HEK293 (cell line): ENCODE results near the gene OPRM1.

Experiments used
- CTCF ChIA-PET: fragments of 350-600 bp; formaldehyde crosslinking; extraction: SDS; loops from one replicate; lab custom pipeline; 2021; ENCODE audit warnings: antibody characterized with exemption; lab: Yijun Ruan, JAX
- POLR2A ChIA-PET: fragments of 300-600 bp; formaldehyde crosslinking; extraction: SDS; loops from one replicate; lab custom pipeline; 2020; ENCODE audit warnings: antibody characterized with exemption, inconsistent platforms; lab: Yijun Ruan, JAX
- H3K27ac ChIP-seq: fragments of 200-500 bp; sonication (Bioruptor generic); 2 replicates; pipeline ENCODE4 v1.5.1; 2014; ENCODE audit warnings: low read depth, low read length, control low read depth, inconsistent platforms; ENCODE audit errors: extremely low read depth
- H3K36me3 ChIP-seq, 2 experiments: fragments of 200-500 bp in 1 of 2; sonication (Bioruptor generic) in 1 of 2; 1 replicate in 1 of 2; 2 replicates in 1 of 2; pipeline ENCODE4 v1.5.1; 2014 to 2017; ENCODE audit warnings: inconsistent platforms in 2 of 2, low read length in 2 of 2; ENCODE audit not compliant: control insufficient read depth in 2 of 2, insufficient read depth in 1 of 2
- H3K4me1 ChIP-seq: fragments of 200-500 bp; sonication (Bioruptor generic); 2 replicates; pipeline ENCODE4 v1.5.1; 2014; ENCODE audit warnings: mild to moderate bottlenecking, low read length, inconsistent platforms; ENCODE audit not compliant: control insufficient read depth, insufficient read depth
- H3K4me3 ChIP-seq: 2 replicates; pipeline ENCODE4 v1.5.1; 2011; ENCODE audit warnings: low read depth, mild to moderate bottlenecking, control low read depth, low read length, moderate library complexity
- H3K9me3 ChIP-seq: fragments of 200-500 bp; sonication (Bioruptor generic); 2 replicates; pipeline ENCODE4 v1.5.1; 2014; ENCODE audit warnings: low read depth, low read length, inconsistent platforms; ENCODE audit not compliant: control insufficient read depth, insufficient read depth
- KLF10 ChIP-seq: fragments of 450-650 bp; IDR thresholded peaks from 2 replicates; pipeline ENCODE4 v1.5.1; 2018; ENCODE audit warnings: missing biosample characterization, mild to moderate bottlenecking, missing genetic modification characterization
- KLF9 ChIP-seq: fragments of 450-650 bp; formaldehyde crosslinking; IDR thresholded peaks from 2 replicates; pipeline ENCODE4 v1.5.1; 2016; ENCODE audit warnings: missing biosample characterization, missing genetic modification characterization, low read depth
- OSR2 ChIP-seq: fragments of 450-650 bp; formaldehyde crosslinking; IDR thresholded peaks from 2 replicates; pipeline ENCODE4 v1.5.1; 2016; ENCODE audit warnings: missing biosample characterization, missing genetic modification characterization
- SETDB1 ChIP-seq: IDR thresholded peaks from one replicate; pipeline ENCODE4 v1.6.1; 2017; ENCODE audit warnings: mild to moderate bottlenecking, low read length, moderate library complexity, mixed read lengths; ENCODE audit not compliant: insufficient read length
- ZBTB8A ChIP-seq: fragments of 450-650 bp; formaldehyde crosslinking; IDR thresholded peaks from 2 replicates; pipeline ENCODE4 v1.5.1; 2016; ENCODE audit warnings: missing biosample characterization, missing genetic modification characterization
- ZNF132 ChIP-seq: fragments of 450-650 bp; formaldehyde crosslinking; IDR thresholded peaks from 2 replicates; pipeline ENCODE4 v1.5.1; 2017; ENCODE audit warnings: missing biosample characterization, missing genetic modification characterization, borderline replicate concordance
- ZNF148 ChIP-seq: fragments of 450-650 bp; formaldehyde crosslinking; IDR thresholded peaks from 2 replicates; pipeline ENCODE4 v1.5.0; 2017; ENCODE audit warnings: missing biosample characterization, missing genetic modification characterization, borderline replicate concordance
- ZNF174 ChIP-seq: fragments of 450-650 bp; formaldehyde crosslinking; IDR thresholded peaks from 2 replicates; pipeline ENCODE4 v1.5.0; 2017; ENCODE audit warnings: missing biosample characterization, mild to moderate bottlenecking, missing genetic modification characterization
- ZNF184 ChIP-seq: fragments of 450-650 bp; IDR thresholded peaks from 2 replicates; pipeline ENCODE4 v1.5.1; 2018; ENCODE audit warnings: missing biosample characterization, mild to moderate bottlenecking, missing genetic modification characterization
- ZNF202 ChIP-seq: fragments of 450-650 bp; formaldehyde crosslinking; IDR thresholded peaks from 2 replicates; pipeline ENCODE4 v1.5.1; 2016; ENCODE audit warnings: missing biosample characterization, missing genetic modification characterization, borderline replicate concordance
- ZNF26 ChIP-seq: fragments of 450-650 bp; formaldehyde crosslinking; IDR thresholded peaks from 2 replicates; pipeline ENCODE4 v1.5.1; 2016; ENCODE audit warnings: missing biosample characterization, missing genetic modification characterization
- ZNF350 ChIP-seq: fragments of 450-650 bp; formaldehyde crosslinking; IDR thresholded peaks from 2 replicates; pipeline ENCODE4 v1.5.0; 2017; ENCODE audit warnings: missing biosample characterization, mild to moderate bottlenecking, missing genetic modification characterization
- ZNF404 ChIP-seq: fragments of 450-650 bp; formaldehyde crosslinking; IDR thresholded peaks from 2 replicates; pipeline ENCODE4 v1.5.1; 2017; ENCODE audit warnings: missing biosample characterization, missing genetic modification characterization
- ZNF558 ChIP-seq: fragments of 450-650 bp; formaldehyde crosslinking; IDR thresholded peaks from 2 replicates; pipeline ENCODE4 v1.5.1; 2016; ENCODE audit warnings: missing biosample characterization, missing genetic modification characterization
- ZNF560 ChIP-seq: fragments of 450-650 bp; formaldehyde crosslinking; IDR thresholded peaks from 2 replicates; pipeline ENCODE4 v1.5.1; 2017; ENCODE audit warnings: missing biosample characterization, missing genetic modification characterization, borderline replicate concordance
- ZNF571 ChIP-seq: fragments of 450-650 bp; formaldehyde crosslinking; IDR thresholded peaks from 2 replicates; pipeline ENCODE4 v1.5.0; 2017; ENCODE audit warnings: missing biosample characterization, missing genetic modification characterization
- ZNF580 ChIP-seq: fragments of 450-650 bp; formaldehyde crosslinking; IDR thresholded peaks from 2 replicates; pipeline ENCODE4 v1.5.1; 2016; ENCODE audit warnings: missing biosample characterization, missing genetic modification characterization
- ZNF658 ChIP-seq: fragments of 450-650 bp; formaldehyde crosslinking; IDR thresholded peaks from 2 replicates; pipeline ENCODE4; 2016; ENCODE audit warnings: missing biosample characterization, missing genetic modification characterization
- ZNF670 ChIP-seq: fragments of 450-650 bp; formaldehyde crosslinking; IDR thresholded peaks from 2 replicates; pipeline ENCODE4 v1.5.1; 2016; ENCODE audit warnings: missing biosample characterization, missing genetic modification characterization, low read depth
- ZNF791 ChIP-seq: fragments of 450-650 bp; formaldehyde crosslinking; IDR thresholded peaks from 2 replicates; pipeline ENCODE4 v1.5.1; 2016; ENCODE audit warnings: missing biosample characterization, missing genetic modification characterization
- ZNF843 ChIP-seq: fragments of 450-650 bp; formaldehyde crosslinking; IDR thresholded peaks from 2 replicates; pipeline ENCODE4 v1.5.1; 2016; ENCODE audit warnings: missing biosample characterization, missing genetic modification characterization
- TF ChIP-seq, protein P1 (sequence below): fragments of 450-650 bp; formaldehyde crosslinking; IDR thresholded peaks from 2 replicates; pipeline ENCODE4 v1.5.1; 2016; ENCODE audit warnings: missing biosample characterization, missing genetic modification characterization
- TF ChIP-seq, protein P2 (sequence below): fragments of 450-650 bp; formaldehyde crosslinking; IDR thresholded peaks from 2 replicates; pipeline ENCODE4 v1.5.1; 2016; ENCODE audit warnings: missing biosample characterization, missing genetic modification characterization

Gene OPRM1

GRCh38 chr6:154117485-154117884 is 78.4 kb downstream of the OPRM1 start:
- Histone ChIP-seq H3K9me3 (no peaks in the 10 kb centered on the region), H3K27ac (no peak overlapping the region), H3K4me3 (no peak overlapping the region), H3K36me3 (no peaks in the 10 kb centered on the region), H3K4me1 (no peaks in the 10 kb centered on the region)
- ChIA-PET CTCF (interaction anchor here (1.2 kb wide), 1 partner anchor 20 kb away, joined by 3 read pairs; no protein-coding TSS in a partner anchor), POLR2A (interaction anchor here (0.6 kb wide), 1 partner anchor 219 kb away, joined by 3 read pairs; no protein-coding TSS in a partner anchor)
- TF ChIP-seq ZNF148 (tag by site-specific recombination) (no peak), ZNF670 (tag by site-specific recombination) (no peak), ZNF658 (tag by site-specific recombination) (no peak), ZNF558 (tag by site-specific recombination) (no peak), ZNF843 (tag by site-specific recombination) (no peak), ZNF560 (tag by site-specific recombination) (no peak), ZBTB8A (tag by site-specific recombination) (no peak), ZNF350 (tag by site-specific recombination) (no peak), OSR2 (no peak)

DNA sequence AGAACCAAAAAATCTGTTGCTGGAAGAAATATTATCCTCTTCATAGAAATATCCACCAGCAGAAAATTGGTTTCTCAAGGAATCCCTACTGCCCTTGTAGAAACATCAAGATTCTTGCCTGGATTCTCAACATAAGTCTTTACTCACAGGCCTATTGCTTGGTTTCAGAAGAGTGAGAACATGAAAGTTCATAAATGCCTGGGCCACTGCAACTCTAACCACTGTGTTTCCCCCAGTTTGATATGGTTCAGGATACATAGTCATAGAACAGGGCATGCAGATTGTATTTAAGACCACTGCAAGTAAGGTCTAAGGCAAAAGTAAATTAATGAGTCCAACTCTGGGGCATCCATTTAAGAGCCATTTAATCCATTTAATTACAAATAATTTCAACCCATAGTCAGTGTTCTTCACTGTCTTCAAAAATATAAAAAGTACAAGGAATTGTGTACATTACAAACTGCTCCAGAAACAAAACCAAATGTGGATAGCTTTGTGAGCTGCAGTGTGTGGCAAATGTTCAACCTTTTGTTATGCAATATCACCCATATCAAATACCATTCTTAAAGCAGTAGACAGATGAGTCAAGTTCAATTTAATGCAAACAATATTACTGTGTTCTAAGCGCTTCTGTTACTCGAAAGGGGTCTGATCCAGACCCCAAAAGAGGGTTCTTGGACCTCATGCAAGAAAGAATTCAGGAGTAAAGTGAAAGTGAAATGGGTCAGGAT is 83.3 kb downstream of the OPRM1 start:
- Histone ChIP-seq H3K4me3 (no peak overlapping the region), H3K4me1 (no peaks in the 10 kb centered on the region), H3K27ac (no peak overlapping the region), H3K9me3 (no peaks in the 10 kb centered on the region), H3K36me3 (no peaks in the 10 kb centered on the region)
- POLR2A ChIA-PET: no interaction called here
- CTCF ChIA-PET: interaction anchor here (0.6 kb wide), 1 partner anchor 32 kb away, joined by 3 read pairs; no protein-coding TSS in a partner anchor
- TF ChIP-seq ZNF202 (tag by site-specific recombination) (no peak), ZNF404 (no peak), ZNF132 (no peak), ZNF26 (no peak), ZNF174 (no peak), SETDB1 (no peak), KLF9 (tag by site-specific recombination) (no peak), ZNF571 (no peak), ZNF184 (tag by site-specific recombination) (no peak), KLF10 (tag by site-specific recombination) (no peak), ZNF791 (tag by site-specific recombination) (no peak), ZNF580 (tag by site-specific recombination) (no peak)
- TF ChIP-seq, protein P1, sequence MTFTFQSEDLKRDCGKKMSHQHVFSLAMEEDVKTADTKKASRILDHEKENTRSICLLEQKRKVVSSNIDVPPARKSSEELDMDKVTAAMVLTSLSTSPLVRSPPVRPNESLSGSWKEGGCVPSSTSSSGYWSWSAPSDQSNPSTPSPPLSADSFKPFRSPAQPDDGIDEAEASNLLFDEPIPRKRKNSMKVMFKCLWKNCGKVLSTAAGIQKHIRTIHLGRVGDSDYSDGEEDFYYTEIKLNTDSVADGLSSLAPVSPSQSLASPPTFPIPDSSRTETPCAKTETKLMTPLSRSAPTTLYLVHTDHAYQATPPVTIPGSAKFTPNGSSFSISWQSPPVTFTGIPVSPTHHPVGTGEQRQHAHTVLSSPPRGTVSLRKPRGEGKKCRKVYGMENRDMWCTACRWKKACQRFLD: no peak
- TF ChIP-seq, protein P2, sequence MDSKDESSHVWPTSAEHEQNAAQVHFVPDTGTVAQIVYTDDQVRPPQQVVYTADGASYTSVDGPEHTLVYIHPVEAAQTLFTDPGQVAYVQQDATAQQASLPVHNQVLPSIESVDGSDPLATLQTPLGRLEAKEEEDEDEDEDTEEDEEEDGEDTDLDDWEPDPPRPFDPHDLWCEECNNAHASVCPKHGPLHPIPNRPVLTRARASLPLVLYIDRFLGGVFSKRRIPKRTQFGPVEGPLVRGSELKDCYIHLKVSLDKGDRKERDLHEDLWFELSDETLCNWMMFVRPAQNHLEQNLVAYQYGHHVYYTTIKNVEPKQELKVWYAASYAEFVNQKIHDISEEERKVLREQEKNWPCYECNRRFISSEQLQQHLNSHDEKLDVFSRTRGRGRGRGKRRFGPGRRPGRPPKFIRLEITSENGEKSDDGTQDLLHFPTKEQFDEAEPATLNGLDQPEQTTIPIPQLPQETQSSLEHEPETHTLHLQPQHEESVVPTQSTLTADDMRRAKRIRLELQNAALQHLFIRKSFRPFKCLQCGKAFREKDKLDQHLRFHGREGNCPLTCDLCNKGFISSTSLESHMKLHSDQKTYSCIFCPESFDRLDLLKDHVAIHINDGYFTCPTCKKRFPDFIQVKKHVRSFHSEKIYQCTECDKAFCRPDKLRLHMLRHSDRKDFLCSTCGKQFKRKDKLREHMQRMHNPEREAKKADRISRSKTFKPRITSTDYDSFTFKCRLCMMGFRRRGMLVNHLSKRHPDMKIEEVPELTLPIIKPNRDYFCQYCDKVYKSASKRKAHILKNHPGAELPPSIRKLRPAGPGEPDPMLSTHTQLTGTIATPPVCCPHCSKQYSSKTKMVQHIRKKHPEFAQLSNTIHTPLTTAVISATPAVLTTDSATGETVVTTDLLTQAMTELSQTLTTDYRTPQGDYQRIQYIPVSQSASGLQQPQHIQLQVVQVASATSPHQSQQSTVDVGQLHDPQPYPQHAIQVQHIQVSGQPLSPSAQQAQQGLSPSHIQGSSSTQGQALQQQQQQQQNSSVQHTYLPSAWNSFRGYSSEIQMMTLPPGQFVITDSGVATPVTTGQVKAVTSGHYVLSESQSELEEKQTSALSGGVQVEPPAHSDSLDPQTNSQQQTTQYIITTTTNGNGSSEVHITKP (tag by site-specific recombination): no peak
- TF ChIP-seq, all 188 proteins: peak for 0
